LNCAP (cell line): ENCODE data around the gene OR51B2.

Source experiments
- CTCF ChIP-seq: fragments of 450-650 bp; IDR thresholded peaks from 2 replicates; pipeline ENCODE4 v1.5.1; 2017; ENCODE audit warnings: mild to moderate bottlenecking

Gene OR51B2

DNA sequence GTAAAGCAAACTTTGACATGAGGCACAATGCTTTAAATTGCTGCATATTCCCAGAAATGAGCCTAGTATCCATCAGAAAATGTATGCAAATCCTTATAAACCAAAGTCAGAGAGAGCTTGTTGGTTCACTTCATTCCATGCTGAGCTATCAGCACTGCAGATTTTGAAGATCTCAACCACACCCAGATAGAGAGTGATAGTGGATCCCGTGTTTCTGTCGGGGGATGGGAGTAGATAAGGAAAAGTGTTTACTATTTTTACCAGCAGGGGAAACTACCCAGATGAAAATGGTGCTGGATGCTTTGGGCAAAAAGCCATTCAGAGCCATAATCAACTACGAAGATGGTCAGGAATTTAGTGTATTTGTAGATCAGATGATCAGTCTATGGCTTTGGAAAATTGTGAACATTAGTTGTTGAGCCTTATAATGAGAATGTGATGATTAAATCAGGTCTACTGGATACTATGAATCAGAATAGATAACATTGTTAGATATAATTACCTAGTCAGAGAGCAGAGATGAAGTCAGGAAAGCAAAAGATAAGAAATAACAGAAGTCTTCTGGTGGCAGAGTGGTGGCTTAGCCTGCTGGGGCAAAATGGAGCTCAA lies 38.0 kb upstream of the OR51B2 start:
- TF ChIP-seq CTCF = no peak

- no peak for TF ChIP-seq CTCF
These were observed 27.1 kb upstream of the OR51B2 start, which contains the start of gene OR51B6 for GRCh38 chr11:5351208-5351607. TSS of gene OR51B6 (plus strand) at chr11:5351508. CDS start at chr11:5351508, 0 bp downstream.

DNA sequence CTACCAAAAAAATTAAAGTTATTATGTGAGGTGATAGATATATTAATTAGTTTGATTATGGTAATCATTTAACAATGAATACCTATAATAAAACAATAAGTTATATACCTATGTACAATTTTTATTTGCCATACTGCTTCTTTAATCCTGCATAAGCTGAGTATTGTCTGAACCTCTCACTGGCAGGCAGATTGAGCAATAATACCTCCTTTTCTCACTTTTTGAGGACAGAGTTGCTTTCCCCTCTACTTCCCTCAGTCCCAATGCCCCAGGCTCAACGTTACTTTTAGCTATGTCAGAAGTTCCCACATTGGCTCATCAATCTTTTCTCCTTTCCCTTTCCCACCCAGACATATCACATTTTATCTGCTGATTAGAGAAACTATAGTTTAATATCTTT lies 25.5 kb upstream of the OR51B2 start:
- TF ChIP-seq CTCF = no peak

GRCh38 chr11:5348551-5349194 lies 24.6 kb upstream of the OR51B2 start:
- TF ChIP-seq CTCF = no peak

DNA sequence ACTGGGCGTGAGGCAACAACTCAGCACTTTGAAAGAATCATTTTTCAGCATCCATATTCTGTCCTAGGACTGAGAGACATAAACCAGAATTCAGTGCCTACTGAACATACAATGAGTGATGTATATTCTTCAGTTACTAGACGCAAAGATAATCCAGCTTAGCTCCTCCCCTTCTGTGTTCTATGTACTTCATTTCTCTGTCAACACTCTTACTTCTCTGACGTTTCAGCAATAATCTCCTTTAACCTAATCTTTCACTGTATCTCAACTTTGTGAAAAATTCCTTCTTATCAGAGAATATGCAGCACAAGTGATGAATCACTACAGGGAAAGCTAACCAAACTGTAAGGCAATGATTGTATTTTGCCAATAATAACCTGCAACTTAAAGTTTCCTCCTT lies 21.7 kb upstream of the OR51B2 start:
- TF ChIP-seq CTCF = no peak

- TF ChIP-seq CTCF = no peak
These were observed 19.6 kb upstream of the OR51B2 start, which contains the start of gene OR51B5 for GRCh38 chr11:5343474-5344335. TSS of gene OR51B5 (minus strand) at chr11:5343524. CDS start at chr11:5343524, 0 bp downstream.

DNA sequence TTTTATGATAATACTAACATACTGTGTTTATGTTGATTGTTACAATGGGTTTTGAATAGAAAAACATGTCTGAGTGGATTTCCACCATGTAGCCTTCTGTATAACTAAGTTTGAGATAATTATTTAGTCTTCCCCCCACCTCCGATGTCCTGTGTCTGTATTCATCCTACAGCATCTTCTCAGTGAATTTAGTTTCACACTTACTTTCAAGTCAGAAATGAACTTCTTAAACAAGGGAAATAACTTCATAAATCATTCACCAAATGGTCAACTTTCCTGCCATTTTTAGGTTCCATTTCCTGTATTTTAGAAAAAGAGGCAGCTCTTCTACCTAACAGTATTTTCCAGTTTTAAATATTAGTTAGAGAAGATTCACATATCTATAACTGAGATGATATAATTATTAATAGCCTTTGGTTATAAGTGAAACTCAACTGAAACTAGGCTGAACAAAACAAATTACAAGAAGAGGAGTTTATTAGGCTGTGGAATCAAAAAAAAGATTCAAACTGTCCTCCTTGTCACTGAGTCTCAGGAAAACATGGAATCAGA lies 15.8 kb upstream of the OR51B2 start:
- no peak for TF ChIP-seq CTCF
